GM18951 (cell line): Measurements from ENCODE around the gene CEP170B.

Source experiments
- POLR2A ChIP-seq: IDR thresholded peaks from 4 replicates; pipeline ENCODE4 v1.6.1; 2011; ENCODE audit warnings: mild to moderate bottlenecking; ENCODE audit not compliant: insufficient read length, insufficient read depth; ENCODE audit errors: extremely low read depth
- in situ Hi-C: fragments of 300-500 bp; cut with MboI; formaldehyde crosslinking; loops from one replicate; pipeline ENCODE4 v1.12.0; 2022; ENCODE audit warnings: low sequenced_read_pairs, mixed read lengths, inconsistent platforms; ENCODE audit not compliant: unreplicated experiment

Gene CEP170B

DNA sequence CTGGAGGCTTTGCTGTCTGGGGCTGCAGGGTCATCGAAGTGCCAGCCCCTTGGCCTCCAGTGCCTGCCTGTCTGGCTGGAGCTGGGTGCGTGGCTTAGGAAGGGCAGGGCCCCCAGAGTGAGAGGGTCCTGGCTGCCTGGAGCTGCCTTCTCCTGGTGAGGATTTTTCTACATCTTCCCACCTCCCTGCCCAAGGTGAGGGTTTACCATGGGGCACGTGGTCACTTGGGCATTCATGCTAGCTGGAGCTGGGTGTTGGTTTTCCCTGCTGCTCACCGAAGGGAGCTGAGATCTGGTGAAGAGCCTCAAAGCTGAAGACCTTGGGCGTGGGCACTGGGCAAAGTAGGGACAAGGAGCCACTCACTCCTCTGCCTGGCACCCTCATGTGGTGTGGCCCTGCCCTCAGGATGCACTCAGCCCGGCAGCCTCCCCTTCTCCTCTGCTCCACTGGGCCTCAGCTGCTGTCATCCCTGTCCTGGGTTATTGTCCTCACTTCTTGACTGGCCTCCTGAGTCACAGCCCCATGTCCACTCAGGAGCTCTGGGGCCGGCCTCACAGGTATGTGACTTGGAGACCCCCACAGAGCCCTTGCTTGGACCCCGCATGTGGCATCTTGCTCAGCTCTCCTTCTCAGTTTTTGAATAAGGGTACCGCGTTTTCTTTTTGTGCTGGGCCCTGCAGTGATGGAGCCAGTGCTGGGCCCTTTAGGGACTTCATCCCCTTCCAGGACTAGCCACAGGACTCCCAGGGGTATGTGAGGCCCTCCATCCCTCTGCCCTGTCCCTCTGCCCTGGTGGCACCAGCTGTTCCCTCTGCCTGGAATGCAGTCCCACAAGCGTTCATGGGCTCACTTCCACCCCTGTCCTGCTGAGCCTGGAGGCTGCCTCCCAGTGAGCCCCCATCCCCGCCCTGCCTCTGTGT, 1.6 kb downstream of the CEP170B start:
- in situ Hi-C loops: no loop called here
- no peak for TF ChIP-seq POLR2A

GRCh38 chr14:104867371-104868059, 2.4 kb downstream of the CEP170B start:
- in situ Hi-C loops: no loop called here
- no peak for TF ChIP-seq POLR2A

DNA sequence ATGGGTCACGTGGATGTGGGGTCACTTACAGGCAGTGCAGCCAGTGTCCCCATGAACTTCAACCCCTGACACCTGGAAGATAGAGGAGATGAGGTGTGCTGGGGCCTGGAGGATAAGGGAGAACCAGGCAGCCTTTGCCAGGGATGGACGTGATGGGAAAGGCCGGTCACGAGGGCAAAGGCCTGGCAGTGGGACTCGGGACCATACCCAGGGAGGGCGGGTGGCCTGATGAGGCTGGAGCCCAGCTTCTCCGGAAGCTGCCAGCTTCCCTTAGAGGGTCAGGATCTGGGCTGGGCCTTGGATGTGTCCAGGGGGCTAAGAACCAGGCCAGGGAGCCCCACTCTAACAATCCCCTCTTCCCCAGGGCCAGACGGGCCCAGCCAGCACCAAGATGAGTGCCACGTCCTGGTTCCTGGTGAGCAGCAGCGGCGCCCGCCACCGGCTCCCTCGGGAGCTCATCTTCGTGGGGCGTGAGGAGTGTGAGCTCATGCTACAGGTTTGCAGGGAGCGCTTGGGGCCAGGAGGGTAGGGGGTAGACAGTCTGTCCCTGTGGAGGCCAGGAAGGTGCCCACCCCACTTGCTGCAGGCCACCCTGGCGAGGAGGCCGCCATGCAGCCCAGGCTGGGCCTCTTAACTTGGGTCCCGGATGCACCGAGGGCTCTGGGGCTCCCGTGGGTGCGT, 3.1 kb downstream of the CEP170B start:
- TF ChIP-seq POLR2A: no peak
- in situ Hi-C loops: no loop called here

DNA sequence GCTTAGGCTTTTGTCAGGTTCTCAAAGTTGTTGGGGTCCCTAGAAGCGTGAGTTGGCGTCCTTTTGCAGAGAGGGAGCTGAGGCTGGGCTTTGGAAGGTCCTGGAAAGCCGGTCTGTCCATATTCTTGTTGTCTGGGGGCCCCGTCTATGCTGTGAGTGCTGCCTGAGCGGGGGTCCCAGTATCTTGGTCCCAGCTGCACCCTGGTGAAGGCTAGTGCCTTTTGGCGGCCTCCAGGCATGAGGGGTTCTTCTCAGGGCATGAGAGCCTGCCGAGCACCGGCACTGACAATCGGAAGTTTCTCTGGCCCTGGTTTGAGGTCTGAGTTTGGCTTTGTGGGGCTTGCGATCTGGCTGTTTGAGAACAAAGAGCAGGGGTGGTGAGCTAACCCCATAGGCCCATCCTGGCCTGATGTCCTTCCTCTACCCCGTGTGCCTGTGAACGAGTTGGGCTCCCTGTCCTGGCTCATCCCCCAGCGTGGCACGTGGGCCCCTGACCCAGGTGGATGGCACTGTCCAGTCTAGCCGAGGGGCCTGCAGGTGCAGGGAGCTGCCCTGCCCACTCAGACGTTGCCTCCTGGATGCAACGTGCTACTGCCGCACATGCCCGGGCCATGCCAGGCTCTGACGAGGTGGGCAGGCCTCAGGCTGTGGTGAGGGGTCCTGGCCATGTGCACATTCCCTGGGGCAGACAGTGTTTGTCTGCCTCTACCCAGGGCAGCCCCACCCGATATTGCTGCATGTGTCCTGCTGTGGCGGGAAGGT, 3.9 kb downstream of the CEP170B start:
- in situ Hi-C loops: no loop called here
- no peak for TF ChIP-seq POLR2A

DNA sequence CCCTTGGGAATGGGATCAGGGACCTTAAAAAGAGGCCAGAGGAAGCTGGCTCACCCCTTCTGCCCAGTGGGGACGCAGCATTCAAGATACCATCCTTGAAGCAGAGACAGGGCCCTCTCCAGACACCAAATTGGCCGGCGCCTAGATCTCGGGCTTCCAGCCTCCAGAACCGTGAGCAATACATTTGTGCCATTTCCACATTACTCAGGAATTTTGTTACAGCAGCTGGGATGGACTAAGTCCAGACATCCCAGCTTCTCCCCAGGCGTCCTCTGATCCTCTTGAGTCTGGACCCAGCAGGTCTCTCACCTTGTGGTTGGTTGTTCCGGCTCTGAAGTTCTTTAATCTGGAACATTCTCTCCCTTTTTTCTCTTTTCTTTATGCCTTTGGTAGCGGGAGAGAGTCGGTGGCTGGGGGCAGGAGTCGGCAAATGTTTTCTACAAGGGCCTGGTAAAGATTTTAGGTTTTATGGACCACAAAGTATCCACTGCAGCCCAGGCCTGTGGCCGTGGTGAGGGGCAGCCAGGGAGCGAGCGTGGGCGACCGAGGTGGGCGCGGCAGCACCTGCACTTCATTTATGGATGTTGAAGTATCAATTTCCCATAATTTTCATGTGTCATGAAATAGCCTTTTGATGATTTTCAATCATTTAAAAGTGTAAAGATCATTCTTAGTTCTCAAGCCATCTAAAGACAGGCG, 4.8 kb downstream of the CEP170B start:
- no peak for TF ChIP-seq POLR2A
- in situ Hi-C loops: no loop called here

DNA sequence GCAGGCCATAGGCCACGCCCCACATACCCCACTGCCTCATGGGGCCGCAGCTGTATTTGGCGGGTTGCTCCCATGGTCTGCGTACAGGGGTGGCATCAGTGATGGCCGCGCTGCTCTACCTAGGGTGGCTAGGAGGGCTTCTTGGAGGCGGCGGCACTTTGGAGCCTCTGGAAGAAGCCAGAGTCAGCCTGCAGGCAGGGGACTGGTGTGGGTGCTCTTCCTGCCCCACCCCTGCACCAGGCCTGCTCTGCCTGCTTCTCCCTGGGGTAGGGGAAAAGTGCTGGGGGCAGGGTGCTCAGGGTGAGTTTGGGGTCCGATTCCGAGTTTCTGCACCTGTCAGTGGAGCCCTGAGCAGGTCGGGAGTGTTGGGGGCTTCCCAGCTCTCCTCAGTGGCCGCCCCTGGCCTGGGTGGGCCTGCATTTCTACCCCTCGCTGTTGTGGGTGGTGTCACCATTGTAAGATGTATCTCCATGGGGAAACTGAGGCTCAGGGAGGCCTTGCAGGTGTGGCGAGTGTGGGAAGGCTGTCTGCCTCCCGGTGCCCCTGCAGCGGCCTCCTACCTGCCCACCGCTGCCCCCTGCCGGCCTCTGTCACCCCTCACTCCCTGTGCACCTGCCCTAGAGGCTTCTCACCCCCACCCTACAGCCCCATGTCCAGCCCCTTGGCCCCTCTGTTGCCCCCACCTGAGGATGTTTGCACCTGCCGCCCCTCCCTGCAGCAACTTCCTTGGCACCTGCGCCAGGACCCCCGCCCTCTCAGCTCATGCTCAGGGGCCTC, 5.5 kb downstream of the CEP170B start:
- in situ Hi-C loops: no loop called here
- no peak for TF ChIP-seq POLR2A

DNA sequence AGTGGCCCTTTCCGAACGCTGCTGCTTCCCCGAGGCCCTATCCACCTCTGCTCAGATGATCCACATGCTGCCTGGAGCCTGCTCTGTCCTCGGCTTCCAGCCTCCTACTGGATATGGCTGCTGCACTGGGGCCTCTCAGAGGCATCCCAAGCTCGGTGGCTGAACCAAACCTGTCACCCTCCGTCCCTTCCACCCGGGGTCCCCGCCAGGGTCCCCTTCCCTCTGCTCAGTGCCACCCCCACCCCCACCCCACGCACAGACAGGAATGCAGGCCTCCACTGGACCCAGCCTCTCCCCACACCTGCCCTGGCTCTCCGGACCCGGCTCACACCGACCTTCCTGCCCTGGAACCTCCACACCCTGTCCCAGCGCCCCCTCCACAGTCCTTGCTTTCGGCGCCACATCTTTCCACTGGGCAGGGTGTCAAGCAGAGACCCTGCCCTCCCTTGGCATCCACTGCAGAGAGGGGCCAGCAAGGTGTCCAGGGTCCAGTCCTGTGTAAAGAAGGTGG, 6.1 kb downstream of the CEP170B start:
- in situ Hi-C loops: no loop called here
- TF ChIP-seq POLR2A: no peak

- in situ Hi-C loops: no loop called here
- TF ChIP-seq POLR2A: no peak
Measured at GRCh38 chr14:104871656-104872468, 6.8 kb downstream of the CEP170B start.

GRCh38 chr14:104872469-104873341, 7.6 kb downstream of the CEP170B start:
- in situ Hi-C loops: no loop called here
- no peak for TF ChIP-seq POLR2A
